Stomach (tissue), 9 donors: ENCODE results near the gene LRMDA. TPM values are rescaled to one million over a fixed set of nuclear protein-coding genes. Genes with fewer than 3 reads are reported as not detected.

Source experiments
- DNase-seq, 2 donors: peaks; one replicate each; pipeline versions ENCODE4 v3.0.0 to v3.0.0-alpha.2; 2013 to 2019
- H3K27ac ChIP-seq, 5 donors: fragments of 200-600 bp in 4 of 5; sonication (generic) in 4 of 5; one replicate each; pipeline ENCODE4 v1.5.1; 2013 to 2019; ENCODE audit warnings: mild to moderate bottlenecking in 1 of 5, moderate library complexity in 1 of 5
- H3K27me3 ChIP-seq, 3 donors: fragments of 200-600 bp; sonication (generic); one replicate each; pipeline ENCODE4 v1.5.1; 2017 to 2019; ENCODE audit warnings: mixed run types in 1 of 3
- H3K36me3 ChIP-seq, 4 donors: fragments of 200-600 bp; sonication (generic); 1 replicate in 3 of 4; 2 replicates in 1 of 4; pipeline ENCODE4 v1.5.1; 2016 to 2019
- H3K4me1 ChIP-seq, 4 donors: fragments of 200-600 bp; sonication (generic); one replicate each; pipeline ENCODE4 v1.5.1; 2016 to 2019
- H3K4me3 ChIP-seq, 4 donors: fragments of 200-600 bp; sonication (generic) in 3 of 4; one replicate each; pipeline ENCODE4 v1.5.1; 2016 to 2019; ENCODE audit warnings: mild to moderate bottlenecking in 1 of 4
- H3K9me3 ChIP-seq, 4 donors: fragments of 200-600 bp; sonication (generic); one replicate each; pipeline ENCODE4 v1.5.1; 2016 to 2019
- CTCF ChIP-seq, 7 experiments: fragments of 450-650 bp in 4 of 7; fragments of 200-600 bp in 3 of 7; sonication (generic) in 3 of 7; IDR thresholded peaks; one replicate each; pipeline ENCODE4 v1.5.1; 2016 to 2019; ENCODE audit warnings: antibody characterized with exemption in 7 of 7, control low read depth in 2 of 7, mild to moderate bottlenecking in 1 of 7
- EP300 ChIP-seq: sonication (generic); formaldehyde crosslinking; IDR thresholded peaks from one replicate; pipeline ENCODE4 v1.6.1; 2017; ENCODE audit warnings: antibody characterized with exemption
- POLR2A ChIP-seq, 4 donors: fragments of 450-650 bp; IDR thresholded peaks; one replicate each; pipeline ENCODE4 v1.6.1; 2016; ENCODE audit warnings: antibody characterized with exemption in 4 of 4, control low read depth in 2 of 4, mild to moderate bottlenecking in 1 of 4, moderate library complexity in 1 of 4
- POLR2AphosphoS5 ChIP-seq, 3 donors: sonication (generic); formaldehyde crosslinking; IDR thresholded peaks; one replicate each; pipeline ENCODE4 v1.6.1; 2016; ENCODE audit warnings: antibody characterized with exemption in 3 of 3
- WGBS, 5 donors: extraction: QIAGEN DNeasy Blood & Tissue Kit in 3 of 5; methylation state at CpG; one replicate each; pipeline versions ENCODE4 v1.1.5 to v1.1.7; 2013 to 2018; 5-methylcytosine and 5-hydroxymethylcytosine counted together
- intact Hi-C: fragments of 100-400 bp; cut with DNase I; formaldehyde crosslinking; loops from one replicate; pipeline ENCODE4 v1.15.1; 2023; ENCODE audit warnings: low total_unique reads
- polyA plus RNA-seq, 3 donors: library from polyadenylated mRNA; stranded (reverse); fragments of 200-250 nt; gene quantifications; one replicate each; pipeline ENCODE4 v1.2.3, GENCODE V29; 2013
- total RNA-seq, 5 donors: library from RNA; depleted of rRNA; stranded (reverse); fragments of >200 nt; gene quantifications; one replicate each; pipeline versions ENCODE4 v1.1.0 to v1.2.3, GENCODE V29; 2014 to 2016
- donor health status: healthy with polysubstance abuse.
- donor health status: Bipolar disorder and iron deficiency.
- donor health status: healthy.

Gene LRMDA
- total and polyA plus RNA-seq, 8 donors, result 1.3 to 30.2 (median 13.6) TPM; not detected in 1

- no peak for TF ChIP-seq POLR2AphosphoS5 (IDR thresholded peaks at IDR 0.05)
- no peak for TF ChIP-seq EP300
- no peak for TF ChIP-seq POLR2A (IDR thresholded peaks at IDR 0.05)
- no peak for TF ChIP-seq CTCF (IDR thresholded peaks at IDR 0.05)
- Histone ChIP-seq H3K36me3 (no peaks in the 10 kb centered on the region), H3K27ac (no peak overlapping the region), H3K4me3 (no peak overlapping the region), H3K4me1 (peaks cover 9 to 22% (median 19%) of the 10 kb centered on the region in 4 donors), H3K9me3 (no peaks in the 10 kb centered on the region), H3K27me3 (no peaks in the 10 kb centered on the region)
- WGBS, 5 donors, result 82 to 96% (median 90%) methylated on average over 7 of the region's 7 CpGs
- intact Hi-C loops, result no loop called here
- no peak for DNase-seq
Measured at GRCh38 chr10:76130892-76131291, 699.5 kb downstream of the LRMDA start.

- H3K27ac ChIP-seq, result no peak overlapping the region
- DNase-seq, result no peak
- H3K9me3 ChIP-seq, result no peaks in the 10 kb centered on the region
- 87 to 91% (median 90%) methylated on average over 11 of the region's 11 CpGs for WGBS, 5 donors
- intact Hi-C loops, result no loop called here
- TF ChIP-seq EP300 (no peak), POLR2AphosphoS5 (IDR thresholded peaks at IDR 0.05) (no peak), CTCF (IDR thresholded peaks at IDR 0.05) (no peak), POLR2A (IDR thresholded peaks at IDR 0.05) (no peak)
- no peak overlapping the region for H3K4me3 ChIP-seq
- no peaks in the 10 kb centered on the region for H3K36me3 ChIP-seq
- H3K27me3 ChIP-seq, result no peaks in the 10 kb centered on the region
- no peaks in the 10 kb centered on the region for H3K4me1 ChIP-seq
Measured at GRCh38 chr10:76133597-76134255, 702.3 kb downstream of the LRMDA start.

- Histone ChIP-seq H3K4me1 (no peaks in the 10 kb centered on the region), H3K4me3 (no peak overlapping the region), H3K27me3 (no peaks in the 10 kb centered on the region), H3K36me3 (no peaks in the 10 kb centered on the region), H3K27ac (no peak overlapping the region), H3K9me3 (no peaks in the 10 kb centered on the region)
- DNase-seq, result no peak
- TF ChIP-seq EP300 (no peak), POLR2AphosphoS5 (IDR thresholded peaks at IDR 0.05) (no peak), POLR2A (IDR thresholded peaks at IDR 0.05) (no peak), CTCF (IDR thresholded peaks at IDR 0.05) (no peak)
- intact Hi-C loops, result no loop called here
- 79 to 93% (median 92%) methylated on average over 4 of the region's 4 CpGs for WGBS, 5 donors
Measured at GRCh38 chr10:76136961-76137360, 705.5 kb downstream of the LRMDA start.

- no peak overlapping the region for H3K27ac ChIP-seq
- no peak for DNase-seq
Measured at GRCh38 chr10:76138286-76138685, 706.9 kb downstream of the LRMDA start.

More at GRCh38 chr10:76138286-76138685, 706.9 kb downstream of the LRMDA start:
- TF ChIP-seq CTCF (IDR thresholded peaks at IDR 0.05) (no peak), EP300 (no peak), POLR2AphosphoS5 (IDR thresholded peaks at IDR 0.05) (no peak), POLR2A (IDR thresholded peaks at IDR 0.05) (no peak)
- Histone ChIP-seq H3K27me3 (no peaks in the 10 kb centered on the region), H3K36me3 (no peaks in the 10 kb centered on the region), H3K9me3 (no peaks in the 10 kb centered on the region), H3K4me3 (no peak overlapping the region), H3K4me1 (no peaks in the 10 kb centered on the region)
- 84 to 95% (median 86%) methylated on average over 2 of the region's 2 CpGs for WGBS, 5 donors
- intact Hi-C loops, result no loop called here
